SH-SY5Y (cell line): ENCODE measurements around the gene SMAD3.

ENCODE experiments used
- GATA2 ChIP-seq: IDR thresholded peaks from 2 replicates; pipeline ENCODE4 v1.6.1; 2011; ENCODE audit warnings: mild to moderate bottlenecking, low read depth, low read length
- GATA3 ChIP-seq: IDR thresholded peaks from 2 replicates; pipeline ENCODE4 v1.6.1; 2011; ENCODE audit warnings: low read depth, mild to moderate bottlenecking, low read length, moderate library complexity

SMAD3 gene

DNA sequence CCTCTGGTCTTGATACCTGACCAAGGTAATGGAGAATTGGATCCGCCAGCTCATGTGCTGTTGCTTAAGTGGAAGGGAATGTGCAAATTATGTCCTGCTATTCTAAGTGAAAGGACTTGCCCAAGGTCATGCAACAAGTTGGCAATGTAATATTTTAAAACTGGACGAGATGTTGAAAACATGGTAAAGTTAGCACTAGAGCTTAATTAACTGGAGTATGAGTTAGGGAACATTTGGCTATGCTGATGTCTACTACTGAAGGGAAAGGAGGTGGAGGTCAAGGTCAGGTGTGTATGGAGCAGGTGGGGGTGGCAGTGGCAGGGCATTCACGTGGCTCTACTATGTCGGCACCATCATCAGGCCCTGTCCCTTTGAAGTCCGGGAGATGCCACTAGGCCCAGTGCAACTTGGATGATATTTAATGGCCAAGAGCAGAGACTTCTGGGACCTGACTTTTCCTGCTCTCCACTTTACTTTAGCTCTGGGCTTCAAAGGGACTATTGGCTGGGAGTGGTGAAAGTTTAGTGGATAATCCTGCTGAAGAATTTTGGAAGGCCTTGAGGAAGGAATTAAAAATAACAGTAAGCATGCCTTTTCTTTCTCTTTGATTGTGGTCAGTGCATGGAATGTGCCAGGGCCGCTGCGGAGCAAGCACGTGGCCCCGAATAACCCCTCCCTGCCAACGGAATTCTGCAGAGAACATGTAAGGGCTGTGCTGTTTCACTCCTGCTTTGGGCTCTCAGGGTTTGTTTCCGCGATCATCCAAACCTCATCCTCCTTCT, 14.9 kb downstream of the SMAD3 start:
- TF ChIP-seq GATA2 (no peak), GATA3 (no peak)

DNA sequence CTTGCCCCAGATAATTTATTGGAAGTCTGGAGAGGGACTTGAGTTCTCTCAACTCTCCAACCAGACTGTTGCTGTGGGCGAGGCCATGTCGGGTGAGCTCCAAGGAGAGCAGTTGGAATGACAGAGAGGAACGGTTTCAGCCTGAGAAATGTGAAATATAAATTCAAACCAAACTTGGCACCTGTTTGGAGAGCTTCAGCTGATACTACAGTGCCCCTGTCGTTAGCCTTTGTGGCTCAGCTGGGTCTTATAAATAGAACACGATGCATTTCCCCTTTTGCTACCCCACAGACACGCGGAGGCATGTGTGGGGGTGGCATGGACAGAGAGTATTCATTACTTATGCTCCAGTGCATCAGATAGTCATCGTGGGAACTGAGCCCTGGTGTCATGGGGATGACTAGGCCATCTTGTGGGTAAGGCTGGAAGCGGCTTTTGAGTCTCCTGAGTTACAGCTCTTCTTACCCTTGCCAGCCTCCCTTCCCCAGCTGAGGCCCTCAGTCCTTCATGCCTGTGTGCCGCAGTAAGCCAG, 15.6 kb downstream of the SMAD3 start:
- TF ChIP-seq GATA2: no peak
- TF ChIP-seq GATA3: no peak

DNA sequence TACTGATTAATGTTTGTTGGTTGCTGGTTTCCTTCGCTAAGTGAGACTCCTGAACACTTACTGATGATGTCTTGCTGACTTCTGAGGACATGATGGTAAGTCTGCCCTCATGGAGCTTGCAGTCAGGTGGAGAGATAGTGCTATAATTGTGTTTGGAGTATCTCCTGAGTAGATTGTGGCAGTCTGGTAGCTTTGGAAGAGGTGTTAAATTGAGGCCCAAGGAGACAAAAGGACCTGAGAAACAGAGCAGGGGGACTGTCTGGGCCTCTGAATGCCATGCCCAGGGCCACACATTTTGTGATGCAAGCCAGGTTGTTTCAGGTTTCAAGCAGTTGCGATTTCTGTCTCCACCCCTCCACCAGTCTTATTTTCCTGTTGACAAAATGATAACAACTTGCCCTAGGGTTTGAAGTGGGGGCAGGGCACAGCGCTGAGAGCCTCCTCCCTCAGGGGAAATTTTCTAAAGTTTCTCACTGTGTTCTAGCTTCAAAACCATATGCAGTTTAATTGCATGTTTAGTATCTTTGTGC, 16.7 kb downstream of the SMAD3 start:
- TF ChIP-seq GATA3 (no peak), GATA2 (no peak)

DNA sequence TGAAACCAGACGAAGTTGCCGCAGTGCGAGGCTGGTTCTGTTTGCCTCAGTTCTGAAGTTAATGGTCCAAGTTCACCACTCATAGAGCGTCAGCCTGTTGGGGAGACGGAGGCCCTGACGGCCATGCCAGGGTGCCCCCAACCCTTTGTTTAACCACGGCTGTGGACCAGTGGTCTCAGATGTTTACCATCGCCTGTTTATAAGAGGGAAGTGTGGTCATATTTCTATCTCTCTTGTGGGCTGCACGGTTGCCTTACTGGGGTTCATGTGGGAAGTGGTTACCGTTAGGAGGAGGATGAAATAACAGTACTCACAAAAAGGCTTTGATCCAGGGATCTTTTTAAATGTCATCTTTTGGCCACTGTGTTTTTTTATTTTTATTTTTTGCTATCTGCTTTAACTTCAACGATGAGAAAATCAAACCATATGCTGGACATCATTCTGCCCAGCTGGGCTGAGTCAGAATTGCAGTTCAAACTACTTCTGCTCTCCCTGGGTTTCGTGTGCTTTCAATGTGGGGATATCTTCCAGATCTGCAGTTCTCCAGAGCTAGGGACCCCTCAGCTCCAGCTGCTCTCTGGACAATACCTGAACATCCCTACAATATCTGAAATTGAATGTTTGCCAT, 17.8 kb downstream of the SMAD3 start:
- 0 out of 2 replicates have a peak, but pooled peaks have one; percentile 29 for TF ChIP-seq GATA2
- no peak for TF ChIP-seq GATA3

DNA sequence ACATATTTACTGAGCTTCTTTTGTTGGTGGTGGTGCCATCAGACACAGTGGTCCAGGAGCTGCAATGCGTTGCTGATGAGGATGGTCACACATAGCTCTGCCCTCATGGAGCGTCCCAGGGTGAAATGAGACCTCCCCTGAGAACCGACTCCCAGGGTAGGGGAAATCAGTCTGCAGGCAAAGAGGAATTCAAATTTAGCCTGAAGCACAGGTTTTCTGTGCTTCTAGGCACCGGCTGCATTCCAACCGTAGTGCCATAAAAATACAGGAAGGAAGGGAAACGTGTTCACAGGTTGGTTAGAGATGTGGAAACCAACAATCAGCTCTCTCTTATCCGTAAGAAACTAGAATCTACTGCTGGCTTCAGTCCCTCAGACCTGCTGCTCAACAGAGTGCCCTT, 19.2 kb downstream of the SMAD3 start:
- no peak for TF ChIP-seq GATA3

DNA sequence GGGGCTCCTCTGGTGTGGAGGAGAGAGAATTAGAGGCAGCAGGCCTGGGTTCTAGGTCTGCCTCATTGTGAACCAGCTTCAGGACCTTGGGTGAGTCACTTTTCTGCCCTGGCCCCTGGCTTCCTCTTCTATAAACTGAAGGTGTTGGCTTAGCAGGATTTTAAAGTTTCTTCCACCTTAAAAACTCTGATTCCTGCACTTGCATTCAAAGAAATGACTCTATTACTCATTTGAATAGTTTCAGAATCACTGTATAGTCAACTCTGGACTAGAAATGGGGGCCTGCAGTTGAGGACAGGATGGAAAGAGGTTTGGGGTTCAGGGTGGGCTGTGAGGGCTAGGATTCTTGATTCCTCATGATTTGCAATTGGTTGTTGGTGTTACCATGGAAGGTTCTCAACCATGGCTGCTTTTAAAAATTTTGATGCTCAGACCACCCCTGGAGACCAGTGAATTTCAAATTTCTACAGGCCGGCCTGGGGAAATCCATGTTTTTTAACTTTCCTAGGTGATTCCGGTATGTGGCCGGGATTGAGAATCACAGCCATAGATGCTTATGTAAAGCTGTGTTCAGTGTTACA, 19.9 kb downstream of the SMAD3 start:
- TF ChIP-seq GATA3 (no peak), GATA2 (no peak)

DNA sequence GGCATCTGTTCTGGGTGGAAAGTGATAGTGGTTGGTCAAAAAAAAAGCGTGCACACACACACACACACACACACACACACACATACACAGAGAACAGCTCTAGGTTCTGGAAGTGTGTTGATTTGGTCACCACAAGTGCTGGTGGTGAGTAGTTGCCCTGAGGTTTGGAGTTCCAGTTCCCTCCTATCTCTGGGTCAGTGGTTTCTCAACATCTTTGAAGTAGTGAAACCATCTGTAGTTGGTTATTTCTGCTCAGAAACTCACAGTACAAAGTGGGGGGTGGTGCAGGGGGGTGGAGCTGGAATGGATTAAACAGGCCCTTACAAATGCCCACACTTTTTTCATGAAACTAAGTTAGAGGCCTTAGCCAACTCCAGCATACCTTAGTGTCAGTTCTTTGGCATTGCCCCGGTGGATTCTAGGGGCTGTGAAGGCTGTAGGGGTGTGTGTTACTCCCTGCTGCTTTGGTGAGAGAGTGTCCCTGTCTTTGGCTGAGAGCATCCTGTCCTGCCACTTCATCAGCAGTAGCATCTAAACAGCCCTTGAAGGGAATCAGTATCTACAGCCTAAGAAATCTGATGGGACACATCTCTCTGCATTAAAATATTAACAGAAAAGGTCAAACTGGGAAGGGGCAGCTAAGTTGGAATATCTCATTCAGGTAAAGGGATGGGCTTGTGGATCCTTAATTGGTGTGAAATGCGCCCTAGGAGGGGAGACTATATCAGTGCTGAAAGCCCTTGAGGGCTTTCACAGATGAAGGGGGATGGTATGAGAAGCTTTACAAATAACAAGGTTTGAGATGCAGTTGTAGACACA, 20.6 kb downstream of the SMAD3 start:
- TF ChIP-seq GATA3 (no peak), GATA2 (no peak)

DNA sequence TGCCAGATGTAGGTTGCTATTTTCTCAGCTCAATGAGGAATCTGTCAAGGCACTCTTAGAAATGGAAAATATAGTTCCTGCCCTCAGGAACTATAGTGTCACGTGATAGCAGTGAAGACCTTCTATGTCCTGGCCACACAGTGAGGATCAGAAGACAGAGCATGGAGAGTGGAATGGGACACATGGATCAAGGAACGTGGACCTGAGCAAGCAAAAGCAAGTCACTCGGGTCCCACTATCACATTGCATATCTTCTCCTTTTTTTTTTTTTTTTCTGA, 21.2 kb downstream of the SMAD3 start:
- TF ChIP-seq GATA3 (no peak), GATA2 (no peak)

DNA sequence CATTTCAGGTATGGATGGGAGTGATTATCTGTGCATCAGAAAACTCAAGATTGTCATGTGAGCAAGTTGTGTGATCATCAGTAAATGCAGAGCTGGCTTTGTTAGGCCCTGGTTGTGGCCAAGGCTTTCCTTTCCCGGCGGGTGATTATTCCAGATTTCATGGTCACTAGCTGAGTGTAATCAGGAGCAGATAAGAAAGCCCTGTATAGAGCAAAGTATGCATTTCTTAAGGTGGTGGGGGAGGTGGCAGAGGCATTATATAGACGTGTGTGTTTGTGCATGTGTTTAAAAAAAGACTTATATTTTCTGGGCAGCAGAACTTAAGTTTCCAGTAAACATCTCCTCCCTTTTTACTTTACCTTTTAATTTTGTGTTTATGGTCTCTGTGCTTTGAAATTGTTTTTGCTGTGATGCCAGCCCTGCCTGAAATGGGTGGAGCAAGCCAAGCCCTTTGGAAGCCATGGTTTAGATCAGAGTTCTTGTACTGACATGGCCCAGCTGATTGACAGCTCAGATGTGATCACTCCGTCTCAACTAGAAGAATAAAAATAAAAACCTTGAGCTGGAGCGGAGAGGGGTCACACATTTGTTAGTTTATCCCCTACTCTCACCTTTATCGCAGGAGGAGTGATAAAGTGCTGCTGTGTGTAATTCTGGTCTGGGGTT, 22.2 kb downstream of the SMAD3 start:
- TF ChIP-seq GATA2 (no peak), GATA3 (no peak)

DNA sequence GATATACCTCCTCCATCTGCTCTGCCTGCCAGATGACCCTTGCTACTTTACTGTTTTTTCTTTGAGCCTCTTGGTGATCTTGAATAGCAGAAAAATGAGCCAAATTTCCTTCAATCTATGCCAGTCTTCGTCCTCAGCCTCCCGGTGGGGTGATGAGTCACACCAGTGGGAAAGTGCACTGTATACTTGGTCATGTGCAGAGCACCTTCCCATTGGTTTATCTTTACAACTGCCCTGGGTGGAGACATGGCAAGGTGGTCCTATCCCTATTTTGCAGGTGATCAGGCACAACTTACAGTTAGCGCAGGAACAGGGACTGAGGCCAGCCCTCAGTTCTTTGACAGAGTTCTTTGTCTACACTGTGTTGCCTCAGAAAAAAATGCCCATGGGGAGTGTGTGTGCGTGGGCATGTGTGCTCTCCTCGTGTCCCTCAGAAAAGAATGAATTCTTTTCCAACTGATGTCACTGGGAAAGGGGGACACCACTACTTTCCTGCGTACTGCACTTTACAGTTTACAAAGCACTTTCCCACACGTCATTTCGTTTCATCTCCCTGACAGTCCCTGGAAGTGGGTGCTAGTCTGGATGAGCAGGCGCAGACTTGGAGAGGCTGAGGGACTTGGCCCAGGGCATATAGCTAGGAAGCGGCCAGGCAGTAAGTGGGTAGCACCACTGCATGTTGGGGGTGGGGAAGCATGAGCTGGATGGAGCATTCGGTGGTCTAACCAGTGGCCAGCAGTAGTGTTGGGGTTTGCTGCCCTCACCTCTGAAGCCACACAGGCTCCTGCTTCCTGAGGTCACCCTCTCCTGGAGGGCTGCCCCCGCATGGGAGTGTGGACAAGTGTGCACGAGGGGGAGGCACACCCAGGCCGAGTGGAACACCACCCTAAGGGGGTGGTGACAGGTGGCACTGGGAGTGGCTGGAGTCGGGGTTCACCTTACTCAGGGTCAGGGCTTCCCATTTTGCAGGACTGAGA, 24.1 kb downstream of the SMAD3 start:
- TF ChIP-seq GATA3: no peak
- TF ChIP-seq GATA2: no peak

DNA sequence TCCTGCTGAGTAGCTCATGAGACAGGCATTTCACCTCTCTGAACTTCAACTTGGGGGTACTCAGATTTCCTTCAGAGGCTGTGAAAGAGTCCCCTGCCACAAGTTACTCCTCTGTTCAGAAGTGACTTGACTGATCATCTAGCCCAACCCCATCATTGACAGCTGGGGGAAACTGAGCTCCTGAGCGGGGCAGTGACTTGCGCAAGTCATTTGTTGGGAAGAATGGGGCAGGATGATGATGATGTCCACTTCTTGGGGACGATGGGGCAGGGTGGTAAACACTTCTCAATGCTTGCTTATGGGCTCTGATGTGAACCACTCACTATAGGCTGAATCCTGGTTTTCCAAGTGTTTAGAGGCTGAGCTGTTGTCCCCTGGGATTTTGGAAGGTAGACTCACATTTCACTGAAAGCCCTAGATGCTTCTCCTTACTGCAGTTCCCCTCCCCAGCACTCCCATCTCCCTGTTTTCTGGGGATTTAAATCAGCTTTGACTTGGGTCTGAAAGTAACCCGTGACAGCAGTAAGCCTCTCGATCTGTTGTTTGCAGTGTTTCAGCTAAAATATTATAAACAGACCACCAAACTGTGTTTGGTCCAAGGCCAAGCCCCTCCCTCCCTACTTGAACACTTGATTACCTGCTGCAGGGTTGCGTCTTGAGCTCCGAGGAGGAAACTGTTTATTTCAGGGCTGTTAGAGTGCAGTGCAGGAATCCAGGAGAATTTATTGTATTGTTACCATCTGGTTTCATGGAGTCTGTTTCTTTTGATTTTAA, 25.1 kb downstream of the SMAD3 start:
- TF ChIP-seq GATA3 (no peak), GATA2 (no peak)

DNA sequence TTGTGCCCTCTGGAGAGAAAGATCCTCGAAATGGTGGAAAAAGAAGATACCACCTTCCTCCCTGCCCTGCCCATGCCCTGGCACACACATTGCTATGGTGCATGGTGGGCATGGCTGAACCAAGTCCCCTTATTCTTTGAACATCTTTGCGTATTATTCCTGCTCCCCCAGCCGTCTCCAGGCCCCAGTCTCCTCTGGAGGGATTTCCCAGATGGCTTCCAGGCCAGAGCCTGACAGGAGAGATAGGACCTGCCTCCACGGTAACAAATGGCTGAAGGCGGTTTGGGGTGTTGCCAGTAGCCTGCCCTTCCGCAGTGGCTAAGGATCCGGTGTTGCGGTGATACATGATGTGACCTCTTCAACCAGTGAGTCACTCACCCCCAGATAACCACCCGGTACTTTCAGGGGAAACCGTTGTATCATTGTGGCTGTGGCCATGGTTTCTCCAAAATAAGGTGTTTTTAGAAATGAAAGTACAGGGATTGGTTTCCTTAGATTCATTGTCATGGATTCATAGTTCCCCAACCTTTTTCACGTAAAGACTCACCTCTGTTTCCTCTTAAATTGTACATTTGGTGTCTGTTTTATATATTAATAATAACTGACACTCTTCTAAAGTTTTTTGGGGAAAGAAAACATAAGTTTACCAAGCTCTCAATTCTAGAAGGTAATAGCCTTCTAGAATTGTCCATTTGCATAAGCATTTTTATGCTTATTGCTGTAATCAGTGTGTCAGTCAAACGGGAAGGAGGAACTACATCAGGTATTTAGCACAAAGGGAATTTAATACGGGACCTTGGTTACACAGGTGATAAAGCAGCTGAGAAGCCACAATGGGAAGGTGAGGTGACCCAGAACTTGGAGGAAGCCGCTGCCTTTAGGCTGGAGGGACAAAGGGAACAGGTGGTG, 25.9 kb downstream of the SMAD3 start:
- TF ChIP-seq GATA3 (no peak), GATA2 (peak; percentile 78)
